ENCODE measurements around the gene NMT1. TPM values are rescaled to one million over a fixed set of nuclear protein-coding genes. Genes with fewer than 3 reads are reported as not detected.
"Not testable (repeated sequence)": the region's sequence is repeated elsewhere in the genome, so short reads cannot be mapped to it uniquely, and the experiment has no call there.

The NMT1 gene
- total RNA-seq, 4 donors from 2014 or later: 53.2 to 73.3 (median 65.9) TPM

- DNase-seq (ENCODE audit: low spot score in 2 of 2): no peak
- peak overlapping the region; percentile 29 for H3K4me3 ChIP-seq
- no peaks in the 10 kb centered on the region for H3K9me3 ChIP-seq
- peak overlapping the region; percentile 89 for H3K27ac ChIP-seq
- peaks cover 75% of the 10 kb centered on the region for H3K4me1 ChIP-seq
- TF ChIP-seq POLR2AphosphoS5 (IDR thresholded peaks at IDR 0.05) (no peak), CTCF (IDR thresholded peaks at IDR 0.05) (no peak), POLR2A (IDR thresholded peaks at IDR 0.05) (no peak), EP300 (IDR thresholded peaks at IDR 0.05) (no peak)
- H3K27me3 ChIP-seq: no peaks in the 10 kb centered on the region
- 58% methylated on average over 18 of the region's 18 CpGs for WGBS
- no peaks in the 10 kb centered on the region for H3K36me3 ChIP-seq
Observed at GRCh38 chr17:45043813-45044540, 17.1 kb upstream of the NMT1 start.

GRCh38 chr17:45046537-45047125 is 14.5 kb upstream of the NMT1 start:
- H3K27me3 ChIP-seq: no peaks in the 10 kb centered on the region
- 64% methylated on average over 9 of the region's 9 CpGs for WGBS
- peak overlapping the region; percentile 89 for H3K27ac ChIP-seq
- no peaks in the 10 kb centered on the region for H3K36me3 ChIP-seq
- TF ChIP-seq EP300 (IDR thresholded peaks at IDR 0.05): no peak
- H3K4me1 ChIP-seq: peaks cover 78% of the 10 kb centered on the region
- H3K9me3 ChIP-seq: no peaks in the 10 kb centered on the region
- no peak for DNase-seq (ENCODE audit: low spot score in 2 of 2)
- no peak overlapping the region for H3K4me3 ChIP-seq

- WGBS: 87% methylated on average over 8 of the region's 8 CpGs
- no peak for TF ChIP-seq POLR2AphosphoS5 (IDR thresholded peaks at IDR 0.05)
- TF ChIP-seq CTCF (IDR thresholded peaks at IDR 0.05): peak in 1 of 2 donors; percentile 30
- Histone ChIP-seq H3K9me3 (no peaks in the 10 kb centered on the region), H3K27me3 (no peaks in the 10 kb centered on the region), H3K36me3 (no peaks in the 10 kb centered on the region), H3K27ac (peak overlapping the region; percentile 32), H3K4me3 (no peak overlapping the region), H3K4me1 (peaks cover 64% of the 10 kb centered on the region)
- DNase-seq (ENCODE audit: low spot score in 2 of 2): no peak
Observed at GRCh38 chr17:45048795-45049563, 12.1 kb upstream of the NMT1 start.

- Histone ChIP-seq H3K36me3 (no peaks in the 10 kb centered on the region), H3K4me1 (peaks cover 49% of the 10 kb centered on the region), H3K4me3 (peak overlapping the region; percentile 65), H3K27ac (peak overlapping the region; percentile 97), H3K27me3 (no peaks in the 10 kb centered on the region), H3K9me3 (no peaks in the 10 kb centered on the region)
- WGBS: 3% methylated on average over 14 of the region's 14 CpGs
- TF ChIP-seq POLR2A (IDR thresholded peaks at IDR 0.05) (no peak), EP300 (IDR thresholded peaks at IDR 0.05) (no peak), POLR2AphosphoS5 (IDR thresholded peaks at IDR 0.05) (no peak), CTCF (IDR thresholded peaks at IDR 0.05) (no peak)
- no peak for DNase-seq (ENCODE audit: low spot score in 2 of 2)
Observed at GRCh38 chr17:45050481-45051059, 10.5 kb upstream of the NMT1 start.

GRCh38 chr17:45051060-45051719 is 9.9 kb upstream of the NMT1 start, which contains the start of gene DCAKD:
Gene DCAKD, minus strand, starts transcription at chr17:45051632. Its CDS starts 16,747 bp downstream, at chr17:45034885.
- Histone ChIP-seq H3K27ac (peak within 1 kb of the TSS; percentile 97), H3K27me3 (no peaks in the 10 kb centered on the region), H3K36me3 (no peaks in the 10 kb centered on the region), H3K4me1 (peaks cover 42% of the 10 kb centered on the region), H3K9me3 (no peaks in the 10 kb centered on the region), H3K4me3 (peak within 1 kb of the TSS; percentile 65)
- peak; percentile 31 to 83 for TF ChIP-seq POLR2A (IDR thresholded peaks at IDR 0.05)
- no peak for TF ChIP-seq EP300 (IDR thresholded peaks at IDR 0.05)
- TF ChIP-seq CTCF (IDR thresholded peaks at IDR 0.05): no peak
- peak in 1 of 3 donors; percentile 37 for TF ChIP-seq POLR2AphosphoS5 (IDR thresholded peaks at IDR 0.05)
- 0% methylated on average over 13 of the region's 56 CpGs for WGBS
- DNase-seq (ENCODE audit: low spot score in 2 of 2): peak; percentile 93 to 95

- no CpG with 5 or more reads among the region's 54 CpGs for WGBS
- H3K27me3 ChIP-seq; H3K36me3 ChIP-seq; H3K9me3 ChIP-seq; DNase-seq (ENCODE audit: low spot score in 2 of 2): not testable (repeated sequence)
- Histone ChIP-seq H3K27ac (peak overlapping the region; percentile 86), H3K4me1 (peaks cover 37% of the 10 kb centered on the region), H3K4me3 (peak overlapping the region; percentile 65)
Observed at GRCh38 chr17:45051720-45052051, 9.4 kb upstream of the NMT1 start.

Measured in suprapubic skin (tissue), 4 donors.